ENCODE results near the gene RBM17.

RBM17 gene

GRCh38 chr10:6046773-6047611 is 41.8 kb upstream of the RBM17 start:
- TF ChIP-seq RAD21 (IDR thresholded peaks at IDR 0.05; ENCODE audit: low read depth) = no peak
- TF ChIP-seq NFIC (IDR thresholded peaks at IDR 0.05) = no peak
- no peak for TF ChIP-seq ZBTB7A (IDR thresholded peaks at IDR 0.05; ENCODE audit: low read depth)
- no peak for TF ChIP-seq CREB1 (IDR thresholded peaks at IDR 0.05; ENCODE audit: low read depth)

GRCh38 chr10:6047847-6048246 is 41.0 kb upstream of the RBM17 start:
- TF ChIP-seq FOXM1 (IDR thresholded peaks at IDR 0.05; ENCODE audit: borderline replicate concordance, low read depth) (no peak), RAD21 (IDR thresholded peaks at IDR 0.05; ENCODE audit: low read depth) (no peak), NFIC (IDR thresholded peaks at IDR 0.05) (no peak), CREB1 (IDR thresholded peaks at IDR 0.05; ENCODE audit: low read depth) (no peak)

- TF ChIP-seq TCF12 (IDR thresholded peaks at IDR 0.05; ENCODE audit: low read depth) (no peak), MAX (IDR thresholded peaks at IDR 0.05) (no peak)
Observed at GRCh38 chr10:6048281-6049030, 40.4 kb upstream of the RBM17 start.

GRCh38 chr10:6049031-6049400 is 39.8 kb upstream of the RBM17 start:
- no peak for TF ChIP-seq EP300 (IDR thresholded peaks at IDR 0.05; ENCODE audit: borderline replicate concordance)

GRCh38 chr10:6050801-6051445 is 37.9 kb upstream of the RBM17 start:
- no peak for TF ChIP-seq CEBPB (IDR thresholded peaks at IDR 0.05)
- TF ChIP-seq USF1 (IDR thresholded peaks at IDR 0.05) = no peak
- TF ChIP-seq YY1 (IDR thresholded peaks at IDR 0.05; ENCODE audit: low read depth) = no peak
- no peak for TF ChIP-seq TEAD4 (IDR thresholded peaks at IDR 0.05)
- no peak for TF ChIP-seq CREB1 (IDR thresholded peaks at IDR 0.05; ENCODE audit: low read depth)
- TF ChIP-seq NFIC (IDR thresholded peaks at IDR 0.05) = no peak
- no peak for TF ChIP-seq RAD21 (IDR thresholded peaks at IDR 0.05; ENCODE audit: low read depth)
- no peak for TF ChIP-seq TAF1 (IDR thresholded peaks at IDR 0.05; ENCODE audit: low read depth)
- no peak for TF ChIP-seq ZBTB7A (IDR thresholded peaks at IDR 0.05; ENCODE audit: low read depth)
- no peak for TF ChIP-seq TCF12 (IDR thresholded peaks at IDR 0.05; ENCODE audit: low read depth)
- no peak for TF ChIP-seq FOXM1 (IDR thresholded peaks at IDR 0.05; ENCODE audit: borderline replicate concordance, low read depth)
- no peak for TF ChIP-seq REST (IDR thresholded peaks at IDR 0.05; ENCODE audit: low read depth)
- no peak for TF ChIP-seq EGR1 (IDR thresholded peaks at IDR 0.05)
- no peak for TF ChIP-seq EP300 (IDR thresholded peaks at IDR 0.05; ENCODE audit: borderline replicate concordance)
- no peak for TF ChIP-seq MAX (IDR thresholded peaks at IDR 0.05)

- TF ChIP-seq MAX (IDR thresholded peaks at IDR 0.05) (no peak), FOXM1 (IDR thresholded peaks at IDR 0.05; ENCODE audit: borderline replicate concordance, low read depth) (no peak), TEAD4 (IDR thresholded peaks at IDR 0.05) (no peak), USF1 (IDR thresholded peaks at IDR 0.05) (no peak), TCF12 (IDR thresholded peaks at IDR 0.05; ENCODE audit: low read depth) (no peak), CREB1 (IDR thresholded peaks at IDR 0.05; ENCODE audit: low read depth) (no peak), TAF1 (IDR thresholded peaks at IDR 0.05; ENCODE audit: low read depth) (no peak), YY1 (IDR thresholded peaks at IDR 0.05; ENCODE audit: low read depth) (no peak), EGR1 (IDR thresholded peaks at IDR 0.05) (no peak), RAD21 (IDR thresholded peaks at IDR 0.05; ENCODE audit: low read depth) (no peak), REST (IDR thresholded peaks at IDR 0.05; ENCODE audit: low read depth) (no peak), CEBPB (IDR thresholded peaks at IDR 0.05) (no peak), ZBTB7A (IDR thresholded peaks at IDR 0.05; ENCODE audit: low read depth) (no peak)
Observed at GRCh38 chr10:6052247-6053221, 36.3 kb upstream of the RBM17 start.
